B cell (primary cell): ENCODE data around the gene GPR35. TPM values are rescaled to one million over a fixed set of nuclear protein-coding genes. Genes with fewer than 3 reads are reported as not detected.

Source experiments
- ATAC-seq: fragments of 200-7000 bp; cut with Tn5 transposase; one replicate; pipeline ENCODE4 v1.10.0; 2021; ENCODE audit warnings: low read depth, mild to moderate bottlenecking, moderate number of reproducible peaks, moderate library complexity
- CTCF ChIA-PET: fragments of 350-600 bp; sonication (Branson Sonifier 250); formaldehyde crosslinking; loops from one replicate; lab custom pipeline; 2021; ENCODE audit warnings: antibody characterized with exemption, inconsistent platforms; lab: Charles Lee
- POLR2A ChIA-PET: fragments of 350-600 bp; sonication (Branson Sonifier 250); formaldehyde crosslinking; loops from one replicate; lab custom pipeline; 2021; ENCODE audit warnings: antibody characterized with exemption; lab: Charles Lee
- DNase-seq: peaks from one replicate; pipeline ENCODE4 v3.0.0; 2013
- H2AFZ ChIP-seq: 2 replicates; pipeline ENCODE4 v1.6.1; 2012; ENCODE audit warnings: mild to moderate bottlenecking, low read depth, low read length; ENCODE audit not compliant: insufficient read depth, poor library complexity, severe bottlenecking
- H3K27ac ChIP-seq, 2 donors: 1 replicate in 1 of 2; 2 replicates in 1 of 2; pipeline ENCODE4 v1.5.1; 2012 to 2013; ENCODE audit warnings: low read length in 2 of 2, mild to moderate bottlenecking in 2 of 2, moderate library complexity in 1 of 2
- H3K27me3 ChIP-seq, 4 experiments: fragments of 200-600 bp in 1 of 4; sonication (generic) in 1 of 4; replicated peaks in 1 of 4; 1 replicate in 2 of 4; 2 replicates in 2 of 4; pipeline versions ENCODE4 v1.6.1 to v1.7.0; 2013 to 2016; ENCODE audit warnings: low read length in 3 of 4, mild to moderate bottlenecking in 2 of 4, mixed read lengths in 1 of 4, moderate library complexity in 1 of 4; ENCODE audit not compliant: insufficient read depth in 4 of 4, control insufficient read depth in 3 of 4; ENCODE audit errors: control extremely low read depth in 1 of 4
- H3K36me3 ChIP-seq, 2 experiments: replicated peaks in 1 of 2; 1 replicate in 1 of 2; 2 replicates in 1 of 2; pipeline versions ENCODE4 v1.6.1 to v1.7.1; 2013; ENCODE audit warnings: low read length in 1 of 2; ENCODE audit not compliant: insufficient read depth in 2 of 2, control insufficient read depth in 1 of 2; ENCODE audit errors: control extremely low read depth in 1 of 2, extremely low read depth in 1 of 2
- H3K4me1 ChIP-seq, 2 donors: fragments of 200-600 bp in 1 of 2; sonication (generic) in 1 of 2; 1 replicate in 1 of 2; 2 replicates in 1 of 2; pipeline versions ENCODE4 v1.5.1 to v1.6.1; 2013 to 2017; ENCODE audit warnings: low read length in 2 of 2; ENCODE audit not compliant: control insufficient read depth in 2 of 2, insufficient read depth in 2 of 2
- H3K4me2 ChIP-seq: replicated peaks from 2 replicates; pipeline ENCODE3; 2012; ENCODE audit warnings: mild to moderate bottlenecking, low read depth, low read length; ENCODE audit not compliant: poor library complexity, severe bottlenecking
- H3K4me3 ChIP-seq, 5 experiments: fragments of 200-600 bp in 1 of 5; sonication (generic) in 1 of 5; 1 replicate in 3 of 5; 2 replicates in 2 of 5; pipeline versions ENCODE4 v1.5.1 to v1.7.0; 2011 to 2016; ENCODE audit warnings: low read length in 4 of 5, mild to moderate bottlenecking in 4 of 5, low read depth in 2 of 5, control low read depth in 1 of 5, moderate library complexity in 1 of 5; ENCODE audit not compliant: insufficient read depth in 1 of 5; ENCODE audit errors: control extremely low read depth in 1 of 5, extremely low read depth in 1 of 5
- H3K79me2 ChIP-seq: fragments of 200-600 bp; sonication (generic); one replicate; pipeline ENCODE4 v1.6.0; 2016; ENCODE audit warnings: low read length; ENCODE audit not compliant: control insufficient read depth, insufficient read depth
- H3K9ac ChIP-seq: fragments of 200-600 bp; sonication (generic); 2 replicates; pipeline ENCODE4 v1.6.1; 2017; ENCODE audit warnings: mild to moderate bottlenecking, low read length, moderate library complexity
- H3K9me3 ChIP-seq, 3 donors: one replicate each; pipeline versions ENCODE4 v1.6.1 to v1.7.1; 2013; ENCODE audit warnings: low read length in 2 of 3; ENCODE audit not compliant: control insufficient read depth in 2 of 3, insufficient read depth in 1 of 3; ENCODE audit errors: control extremely low read depth in 1 of 3
- H4K20me1 ChIP-seq: 2 replicates; pipeline ENCODE4 v1.6.0; 2012; ENCODE audit warnings: mild to moderate bottlenecking, low read length; ENCODE audit not compliant: insufficient read depth, control insufficient read depth, poor library complexity, severe bottlenecking
- H3K27ac Mint-ChIP-seq: one replicate; pipeline ENCODE4 v1.8.0; 2021; ENCODE audit warnings: mixed read lengths
- H3K27me3 Mint-ChIP-seq: one replicate; pipeline ENCODE4 v1.8.0; 2021; ENCODE audit warnings: mixed read lengths
- H3K4me1 Mint-ChIP-seq: one replicate; pipeline ENCODE4 v1.8.0; 2021; ENCODE audit warnings: mixed read lengths
- H3K4me3 Mint-ChIP-seq: one replicate; pipeline ENCODE4 v1.8.0; 2021; ENCODE audit warnings: mixed read lengths
- H3K9me3 Mint-ChIP-seq: one replicate; pipeline ENCODE4 v1.8.0; 2022; ENCODE audit warnings: mixed read lengths; ENCODE audit not compliant: insufficient read depth
- CTCF ChIP-seq: fragments of 200-600 bp; IDR thresholded peaks from one replicate; pipeline ENCODE4 v1.8.0; 2022; ENCODE audit warnings: antibody characterized with exemption, mild to moderate bottlenecking
- EZH2 ChIP-seq: IDR thresholded peaks from 2 replicates; pipeline ENCODE4 v1.6.1; 2012; ENCODE audit warnings: borderline replicate concordance, low read depth, mild to moderate bottlenecking, moderate library complexity, low read length; ENCODE audit not compliant: insufficient read depth, poor library complexity, severe bottlenecking
- WGBS: methylation state at CpG from one replicate; pipeline ENCODE4 v1.1.5; 2013; ENCODE audit warnings: missing lambda C conversion rate; ENCODE audit not compliant: insufficient coverage; 5-methylcytosine and 5-hydroxymethylcytosine counted together
- intact Hi-C: fragments of 100-400 bp; cut with micrococcal nuclease; formaldehyde crosslinking; loops from one replicate; pipeline ENCODE4 v1.10.0; 2022
- polyA plus RNA-seq: library from polyadenylated mRNA; depleted of rRNA; stranded (reverse); fragments of >200 nt; gene quantifications from 2 replicates; pipeline ENCODE4 v1.2.3, GENCODE V29; 2012
- total RNA-seq, 2 donors: library from RNA; stranded (reverse); fragments of 120-200 nt in 1 of 2; gene quantifications; 1 replicate in 1 of 2; 2 replicates in 1 of 2; pipeline versions ENCODE4 v1.2.3 to v1.2.4, GENCODE V29; 2013 to 2022

The GPR35 gene
- total and polyA plus RNA-seq, 2 donors (not counting 1 experiment from before 2014, with no cell fraction given): 1.8 to 9.6 TPM

GRCh38 chr2:240585681-240586197 lies 39.5 kb upstream of the GPR35 start:
- peak overlapping the region; percentile 91 for H3K4me3 Mint-ChIP-seq
- ChIA-PET POLR2A (interaction anchor here (0.8 to 3.7 kb wide), 8 partner anchors 17 to 730 kb away, joined by 3 to 97 read pairs (median 8); partner anchors contain the start of genes DUSP28, HDLBP, NDUFA10 and RNPEPL1), CTCF (interaction anchor here (1.3 to 7.2 kb wide), 7 partner anchors 9 to 73 kb away, joined by 3 to 126 read pairs (median 12); partner anchors contain the start of genes ANKMY1, DUSP28 and RNPEPL1)
- Histone ChIP-seq H3K36me3 (peaks cover 0 to 7% of the 10 kb centered on the region in 2 experiments), H3K4me1 (peaks cover 32 to 40% of the 10 kb centered on the region in 2 donors), H3K27me3 (no peaks in the 10 kb centered on the region), H3K9ac (peak overlapping the region; percentile 91), H2AFZ (peak overlapping the region; percentile 98), H3K27ac (peak overlapping the region; percentile 95 to 97), H4K20me1 (peaks cover 78% of the 10 kb centered on the region), H3K4me2 (peak overlapping the region; percentile 94), H3K9me3 (peaks cover 0 to 5% (median 0%) of the 10 kb centered on the region in 3 donors), H3K79me2 (peaks cover 94% of the 10 kb centered on the region), H3K4me3 (peak overlapping the region; percentile 62 to 93 (median 89))
- intact Hi-C loops: loop anchor here (1.0 to 2.0 kb wide), 5 partner anchors 19 to 923 kb away; partner anchors contain the start of genes COPS9 and STK25
- DNase-seq (no peak), ATAC-seq (no peak)
- no peaks in the 10 kb centered on the region for H3K9me3 Mint-ChIP-seq
- no peaks in the 10 kb centered on the region for H3K27me3 Mint-ChIP-seq
- H3K27ac Mint-ChIP-seq: peak overlapping the region; percentile 94
- TF ChIP-seq EZH2 (no peak), CTCF (no peak)
- peaks cover 54% of the 10 kb centered on the region for H3K4me1 Mint-ChIP-seq
- WGBS: 5% methylated on average over 20 of the region's 20 CpGs
